GM19023 (cell line): ENCODE results near the gene PAX8.

ENCODE experiments used
- ATAC-seq: cut with Tn5 transposase; IDR thresholded peaks from one replicate; pipeline ENCODE4 v1.9.1; 2021; ENCODE audit warnings: mild to moderate bottlenecking, moderate library complexity; ENCODE audit not compliant: unreplicated experiment

Gene PAX8

DNA sequence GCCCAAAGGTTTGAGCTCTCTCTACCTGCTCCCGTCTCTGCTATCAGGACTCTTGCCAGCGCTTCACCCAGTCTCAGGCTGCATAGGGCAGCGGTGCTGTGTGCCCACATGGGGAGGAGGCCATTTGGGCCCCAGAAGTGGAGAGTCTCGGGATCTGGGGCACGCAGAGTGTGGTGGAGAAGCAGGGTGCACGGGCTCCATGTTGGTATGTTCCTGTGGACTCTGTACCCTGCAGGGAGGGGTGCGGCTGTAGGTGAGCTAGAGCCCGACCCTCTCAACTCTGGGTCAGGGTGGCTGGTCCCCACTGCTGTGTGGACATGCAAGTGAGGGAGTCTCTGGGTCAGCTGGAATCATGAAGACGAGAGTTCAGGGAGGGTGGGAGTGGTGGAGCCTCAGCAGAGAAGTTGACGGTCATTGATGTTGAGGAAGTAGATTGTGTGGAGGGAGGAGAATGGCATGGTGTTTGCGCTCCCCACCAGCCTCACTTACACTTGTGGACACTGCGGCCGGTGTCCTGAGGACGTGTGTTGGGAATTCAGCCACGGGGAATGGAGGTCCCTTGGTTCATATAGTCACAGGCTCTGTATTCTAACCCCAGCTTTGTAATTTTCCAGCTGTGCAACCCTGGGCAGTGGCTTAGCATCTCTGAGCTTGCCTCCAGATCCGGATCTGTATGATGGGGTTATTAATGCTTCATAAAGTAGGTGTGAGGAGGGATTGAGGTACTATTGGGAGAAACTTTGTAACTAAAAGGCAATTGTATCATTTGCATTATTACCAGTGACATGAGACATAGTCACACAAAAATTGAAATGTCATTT, 105.8 kb downstream of the PAX8 start:
- no peak for ATAC-seq

GRCh38 chr2:113171334-113172075, 107.2 kb downstream of the PAX8 start:
- no peak for ATAC-seq

DNA sequence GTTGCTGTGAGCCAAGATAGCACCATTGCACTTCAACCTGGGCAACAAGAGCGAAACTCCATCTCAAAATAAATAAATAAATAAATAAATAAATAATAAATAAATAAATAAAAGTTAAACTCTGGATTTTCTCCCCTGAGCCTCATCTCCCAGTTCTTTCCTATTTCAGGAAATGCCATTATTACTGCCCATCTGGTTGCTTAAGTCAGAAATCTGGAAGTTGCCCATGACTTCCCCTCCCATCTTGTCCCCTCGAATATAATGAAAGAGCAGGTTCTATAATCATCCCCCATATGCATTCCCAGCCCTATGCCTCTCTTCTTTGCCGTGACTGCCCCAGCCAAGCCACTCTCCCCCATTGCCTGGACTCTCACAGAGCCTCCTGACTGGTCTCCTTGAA, 109.1 kb downstream of the PAX8 start:
- ATAC-seq: no peak

DNA sequence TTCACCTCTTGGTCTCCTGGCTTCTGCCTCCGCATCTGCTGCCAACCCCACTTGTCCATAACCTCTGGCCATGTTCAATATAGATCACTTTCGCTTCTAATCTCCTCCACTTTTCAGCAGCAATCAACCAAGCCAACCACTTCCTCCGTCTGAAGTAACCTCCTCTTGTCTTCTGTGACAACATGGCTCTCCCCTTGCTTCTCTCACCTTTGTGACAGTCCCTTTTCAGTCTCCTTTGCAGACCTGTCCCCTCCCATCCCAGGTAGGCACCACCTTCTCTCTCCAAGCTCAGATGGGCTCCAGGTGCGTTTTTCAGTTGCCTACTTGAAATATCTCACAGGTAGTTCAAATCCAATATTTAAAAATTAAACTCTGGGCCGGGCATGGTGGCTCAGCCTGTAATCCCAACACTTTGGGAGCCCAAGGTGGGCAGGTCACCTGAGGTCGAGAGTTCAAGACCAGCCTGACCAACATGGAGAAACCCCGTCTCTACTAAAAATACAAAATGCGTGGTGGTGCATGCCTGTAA, 109.7 kb downstream of the PAX8 start:
- no peak for ATAC-seq

DNA sequence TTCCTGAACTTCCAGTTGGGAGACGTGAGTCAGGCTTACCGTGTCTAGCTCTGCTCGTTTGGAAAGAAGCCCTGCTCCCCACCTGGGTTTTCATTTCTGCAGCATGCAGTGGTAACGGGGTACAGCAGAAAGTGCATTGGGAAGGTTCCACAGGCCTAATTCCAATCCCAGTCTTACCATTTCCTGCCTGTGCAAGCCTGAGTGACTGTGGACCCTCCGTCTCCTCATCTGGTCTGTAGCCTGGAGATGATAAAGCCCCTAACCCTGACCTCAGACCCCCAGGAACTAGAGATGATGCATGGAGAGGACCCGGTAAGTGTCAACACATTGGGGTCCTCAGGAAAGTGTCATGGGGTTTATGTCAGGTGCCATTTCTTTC, 110.8 kb downstream of the PAX8 start:
- ATAC-seq: no peak

GRCh38 chr2:113167115-113167932, 111.4 kb downstream of the PAX8 start:
- no peak for ATAC-seq

DNA sequence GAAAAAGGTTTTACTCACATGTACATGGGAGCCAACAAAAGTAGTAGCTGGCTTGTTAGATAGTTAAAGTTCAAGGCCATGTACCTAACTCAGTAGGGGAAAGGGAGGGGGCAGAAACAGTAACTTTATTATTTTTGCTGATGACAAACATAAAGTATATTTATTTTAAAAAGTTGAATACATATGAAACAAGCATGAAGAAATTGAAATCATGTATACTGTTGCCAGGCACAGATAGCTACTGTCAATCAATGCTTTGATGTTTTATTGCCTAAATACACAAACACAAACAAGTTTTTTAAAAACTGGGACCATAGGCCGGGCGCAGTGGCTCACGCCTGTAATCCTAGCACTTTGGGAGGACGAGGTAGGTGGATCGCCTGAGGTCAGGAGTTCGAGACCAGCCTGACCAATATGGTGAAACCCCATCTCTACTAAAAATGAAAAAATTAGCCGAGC, 112.5 kb downstream of the PAX8 start:
- ATAC-seq: no peak
